ENCODE results near the gene TCP1. TPM values are rescaled to one million over a fixed set of nuclear protein-coding genes. Genes with fewer than 3 reads are reported as not detected.

The TCP1 gene
- total RNA-seq, 4 donors from 2014 or later = 68.8 to 233 (median 135) TPM

- DNase-seq = no peak
- Histone ChIP-seq H3K27me3 (no peaks in the 10 kb centered on the region), H3K36me3 (no peaks in the 10 kb centered on the region), H3K9me3 (no peaks in the 10 kb centered on the region), H3K4me1 (no peaks in the 10 kb centered on the region), H3K4me3 (no peak overlapping the region), H3K27ac (no peak overlapping the region)
- TF ChIP-seq POLR2A (IDR thresholded peaks at IDR 0.05) = no peak
- TF ChIP-seq CTCF (IDR thresholded peaks at IDR 0.05) = no peak
Measured at GRCh38 chr6:159833556-159833955, 44.2 kb upstream of the TCP1 start.

- no peak for TF ChIP-seq POLR2A (IDR thresholded peaks at IDR 0.05)
- no peak for TF ChIP-seq CTCF (IDR thresholded peaks at IDR 0.05)
- Histone ChIP-seq H3K27me3 (no peaks in the 10 kb centered on the region), H3K4me1 (no peaks in the 10 kb centered on the region), H3K4me3 (no peak overlapping the region), H3K36me3 (no peaks in the 10 kb centered on the region), H3K9me3 (no peaks in the 10 kb centered on the region), H3K27ac (no peak overlapping the region)
- no peak for DNase-seq
Measured at GRCh38 chr6:159832946-159833345, 43.5 kb upstream of the TCP1 start.

- H3K27me3 ChIP-seq = no peaks in the 10 kb centered on the region
- H3K36me3 ChIP-seq = no peaks in the 10 kb centered on the region
- H3K27ac ChIP-seq = no peak overlapping the region
- no peak for DNase-seq
- no peak overlapping the region for H3K4me3 ChIP-seq
- H3K4me1 ChIP-seq = no peaks in the 10 kb centered on the region
- H3K9me3 ChIP-seq = no peaks in the 10 kb centered on the region
- TF ChIP-seq POLR2A (IDR thresholded peaks at IDR 0.05) (no peak), CTCF (IDR thresholded peaks at IDR 0.05) (no peak)
Measured at GRCh38 chr6:159831373-159831679, 41.9 kb upstream of the TCP1 start.

- TF ChIP-seq CTCF (IDR thresholded peaks at IDR 0.05) (no peak), POLR2A (IDR thresholded peaks at IDR 0.05) (no peak)
- Histone ChIP-seq H3K27ac (no peak overlapping the region), H3K4me1 (no peaks in the 10 kb centered on the region), H3K4me3 (no peak overlapping the region), H3K27me3 (no peaks in the 10 kb centered on the region), H3K36me3 (no peaks in the 10 kb centered on the region), H3K9me3 (no peaks in the 10 kb centered on the region)
- no peak for DNase-seq
Measured at GRCh38 chr6:159830501-159831372, 41.3 kb upstream of the TCP1 start.

GRCh38 chr6:159829526-159829925 is 40.1 kb upstream of the TCP1 start:
- no peak for DNase-seq
- no peak for TF ChIP-seq CTCF (IDR thresholded peaks at IDR 0.05)
- TF ChIP-seq POLR2A (IDR thresholded peaks at IDR 0.05) = no peak
- no peak overlapping the region for H3K27ac ChIP-seq
- H3K27me3 ChIP-seq = no peaks in the 10 kb centered on the region
- no peaks in the 10 kb centered on the region for H3K4me1 ChIP-seq
- H3K4me3 ChIP-seq = no peak overlapping the region
- H3K9me3 ChIP-seq = no peaks in the 10 kb centered on the region
- no peaks in the 10 kb centered on the region for H3K36me3 ChIP-seq
